Hematopoietic multipotent progenitor cell (in vitro differentiated cells): ENCODE results near the gene KRTAP5-8. TPM values are rescaled to one million over a fixed set of nuclear protein-coding genes. Genes with fewer than 3 reads are reported as not detected.
"Not testable (repeated sequence)": the region's sequence is repeated elsewhere in the genome, so short reads cannot be mapped to it uniquely, and the experiment has no call there.

Experiments
- DNase-seq, 3 donors: peaks; one replicate each; pipeline ENCODE4 v3.0.0-alpha.2; 2011 to 2015; ENCODE audit warnings: low read depth in 2 of 3, low spot score in 2 of 3
- small RNA-seq: library from RNA; depleted of rRNA; stranded (forward); fragments of <200 nt; gene quantifications from one replicate; pipeline ENCODE3, GENCODE V24; 2012
- total RNA-seq: library from RNA; depleted of rRNA; stranded (reverse); fragments of >200 nt; gene quantifications from one replicate; pipeline ENCODE4 v1.2.3, GENCODE V29; 2012

The KRTAP5-8 gene
- total RNA-seq, 1 donor = not detected

DNA sequence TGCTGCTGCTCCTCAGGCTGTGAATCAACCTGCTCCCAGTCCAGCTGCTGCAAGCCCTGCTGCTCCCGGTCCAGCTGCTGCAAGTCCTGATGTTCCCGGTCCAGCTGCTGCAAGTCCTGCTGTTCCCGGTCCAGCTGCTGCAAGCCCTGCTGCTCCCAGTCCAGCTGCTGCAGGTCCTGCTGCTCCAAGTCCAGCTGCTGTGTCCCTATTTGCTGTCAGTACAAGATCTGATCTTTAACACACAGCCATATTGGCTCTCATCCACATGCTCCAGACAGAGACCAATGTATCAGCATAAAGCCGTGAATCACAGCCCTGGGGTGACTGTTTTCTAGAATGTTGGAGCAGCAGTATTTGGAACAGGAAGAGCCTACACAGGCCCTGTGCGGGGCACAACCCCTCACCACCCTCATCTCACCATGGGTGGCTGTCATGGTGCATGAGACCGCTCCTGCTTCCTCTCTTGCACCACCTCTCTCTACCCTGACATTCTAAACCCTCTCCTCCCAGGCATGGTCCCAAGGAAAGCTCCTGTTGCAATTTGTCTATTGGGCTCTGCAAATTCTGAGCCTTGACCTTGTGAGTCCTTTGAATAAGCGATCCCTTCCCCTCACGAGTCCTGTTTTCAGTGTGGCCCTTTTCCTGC is 31.0 kb downstream of the KRTAP5-8 start:
- DNase-seq = no peak

DNA sequence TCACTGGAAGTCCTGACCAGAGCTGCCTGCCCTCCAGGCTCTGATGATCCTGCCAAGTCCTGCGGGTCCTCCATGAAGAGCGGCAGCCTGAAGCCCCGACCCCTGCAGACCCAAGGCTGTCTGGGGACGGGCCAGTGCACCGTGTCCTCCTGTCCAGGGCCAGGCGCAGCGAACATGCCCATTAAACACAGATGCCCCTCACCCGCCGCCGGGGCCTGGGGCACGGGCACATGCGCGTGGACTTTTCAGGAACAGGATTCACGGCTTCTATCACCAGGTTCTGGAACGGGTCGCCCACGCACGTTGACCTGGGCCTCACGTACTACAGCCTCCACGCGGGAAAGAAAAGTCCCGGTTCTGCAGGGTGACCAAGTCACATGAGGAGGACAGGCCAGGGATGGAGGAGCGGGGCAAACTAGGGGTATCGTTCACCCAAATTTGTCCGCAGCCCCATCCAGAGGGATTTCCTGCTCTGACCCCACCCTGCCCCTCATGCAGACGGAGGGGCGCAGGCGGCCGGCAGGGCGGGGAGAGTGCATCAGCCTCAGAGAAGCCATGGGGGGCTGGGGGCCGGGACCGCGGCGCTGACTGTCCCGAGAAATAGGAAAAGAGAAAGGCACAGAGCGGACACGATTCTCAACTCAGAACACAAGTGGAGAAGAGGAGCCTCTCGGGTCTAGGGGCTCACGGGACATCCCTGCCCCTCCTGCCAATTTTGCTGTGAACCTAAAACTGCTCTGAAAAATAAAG is 33.5 kb downstream of the KRTAP5-8 start:
- not testable (repeated sequence) for DNase-seq

DNA sequence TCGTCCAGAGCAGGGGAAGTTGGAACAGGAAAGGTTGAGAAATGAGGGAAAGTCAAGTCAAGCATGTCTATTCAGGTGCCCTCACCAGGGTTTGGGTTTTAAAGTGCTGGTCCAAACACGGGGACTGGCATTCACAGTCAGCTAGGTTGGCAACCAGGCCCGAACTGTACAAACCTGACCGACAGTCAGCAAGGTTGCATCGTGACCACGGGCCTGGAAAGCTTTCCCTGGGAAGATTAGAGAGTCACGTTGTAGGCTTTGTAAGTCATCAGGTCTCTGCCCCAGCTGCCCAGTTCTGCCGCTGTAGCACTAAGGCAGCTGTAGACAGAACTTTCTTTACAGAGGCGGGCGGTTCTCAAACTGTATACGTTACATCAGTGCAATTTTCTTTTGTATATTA is 35.0 kb downstream of the KRTAP5-8 start:
- no peak for DNase-seq

DNA sequence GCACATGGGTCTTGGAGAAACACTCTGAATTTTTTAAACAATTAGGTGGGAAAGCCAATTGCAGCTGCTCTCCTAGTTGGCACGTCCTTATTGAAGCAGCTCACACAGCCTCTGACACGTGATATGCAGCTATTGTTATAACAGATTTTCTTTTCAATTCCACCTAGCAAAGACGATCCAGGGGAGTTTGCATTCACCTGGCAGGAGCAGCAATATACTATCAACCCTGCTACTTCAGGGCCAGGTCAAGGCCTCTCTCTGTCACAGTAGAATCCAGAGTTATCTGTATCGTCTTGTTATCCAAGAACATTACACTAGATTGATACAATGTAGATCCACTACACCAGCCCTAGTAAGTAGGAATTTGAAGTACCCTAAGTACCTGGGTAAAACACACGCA is 36.6 kb downstream of the KRTAP5-8 start:
- DNase-seq = no peak

DNA sequence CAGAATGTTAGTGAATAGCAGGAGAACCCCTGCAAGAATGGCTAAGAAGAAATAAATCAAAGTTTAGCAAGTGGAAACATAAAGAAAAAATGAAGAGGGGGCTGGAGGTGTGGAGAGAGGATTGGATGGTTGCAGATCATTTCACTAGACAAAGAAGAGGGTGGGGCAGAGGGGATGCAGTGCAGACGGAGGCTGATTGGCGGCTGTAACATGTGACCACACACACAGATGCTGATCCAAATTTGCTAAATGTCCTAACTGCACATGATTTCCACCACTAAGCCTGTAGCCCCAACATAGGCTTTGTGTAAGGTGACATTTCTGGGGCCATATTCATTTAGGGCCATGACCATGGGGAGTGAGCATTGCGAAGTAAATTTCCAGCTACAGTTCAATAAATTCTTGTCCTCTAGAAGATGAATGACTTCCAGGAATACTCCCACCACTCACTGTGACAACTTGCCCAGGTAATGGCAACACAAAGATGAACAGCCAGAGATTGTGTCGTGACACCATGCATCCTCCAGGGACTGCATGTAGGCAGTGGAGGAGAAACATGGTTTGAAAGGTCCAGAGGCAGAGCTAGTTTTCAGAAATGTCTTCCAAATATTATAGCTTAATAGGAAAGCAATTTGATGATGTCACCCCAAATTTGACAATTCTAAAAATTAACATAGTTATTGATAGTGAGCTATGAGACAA is 38.0 kb downstream of the KRTAP5-8 start:
- no peak for DNase-seq

DNA sequence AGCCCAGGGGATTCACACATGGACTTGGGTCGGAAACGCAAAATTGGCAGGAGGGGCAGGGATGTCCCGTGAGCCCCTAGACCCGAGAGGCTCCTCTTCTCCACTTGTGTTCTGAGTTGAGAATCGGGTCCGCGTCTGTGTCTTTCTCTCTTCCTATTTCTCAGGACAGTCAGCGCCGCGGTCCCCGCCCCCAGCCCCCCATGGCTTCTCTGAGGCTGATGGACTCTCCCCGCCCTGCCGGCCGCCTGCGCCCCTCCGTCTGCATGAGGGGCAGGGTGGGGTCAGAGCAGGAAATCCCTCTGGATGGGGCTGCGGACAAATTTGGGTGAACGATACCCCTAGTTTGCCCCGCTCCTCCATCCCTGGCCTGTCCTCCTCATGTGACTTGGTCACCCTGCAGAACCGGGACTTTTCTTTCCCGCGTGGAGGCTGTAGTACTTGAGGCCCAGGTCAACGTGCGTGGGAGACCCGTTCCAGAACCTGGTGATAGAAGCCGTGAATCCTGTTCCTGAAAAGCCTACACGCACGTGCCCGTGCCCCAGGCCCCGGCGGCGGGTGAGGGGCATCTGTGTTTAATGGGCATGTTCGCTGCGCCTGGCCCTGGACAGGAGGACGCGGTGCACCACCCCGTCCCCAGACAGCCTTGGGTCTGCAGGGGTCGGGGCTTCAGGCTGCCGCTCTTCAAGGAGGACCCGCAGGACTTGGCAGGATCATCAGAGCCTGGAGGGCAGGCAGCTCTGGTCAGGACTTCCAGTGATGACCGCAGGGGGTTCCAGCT is 39.1 kb downstream of the KRTAP5-8 start:
- not testable (repeated sequence) for DNase-seq

DNA sequence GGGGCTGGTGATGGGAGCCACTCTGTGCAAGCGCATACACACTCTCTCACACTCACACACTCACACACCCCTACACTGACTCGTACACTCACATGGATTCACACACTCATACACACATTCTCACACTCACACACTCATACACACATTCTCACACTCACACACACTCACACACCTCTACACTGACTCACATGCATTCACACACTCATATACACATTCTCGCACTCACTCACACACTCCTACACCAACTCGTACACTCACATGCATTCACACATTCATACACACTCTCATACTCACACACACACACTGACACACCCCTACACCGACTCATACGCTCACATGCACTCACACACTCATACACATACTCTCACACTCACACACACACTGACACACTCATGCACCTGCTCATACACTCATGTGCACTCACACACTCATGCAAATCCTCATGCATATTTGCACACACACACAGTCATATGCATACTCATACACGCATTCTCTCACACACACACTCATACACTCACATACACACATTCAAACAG is 39.7 kb downstream of the KRTAP5-8 start:
- DNase-seq = no peak

DNA sequence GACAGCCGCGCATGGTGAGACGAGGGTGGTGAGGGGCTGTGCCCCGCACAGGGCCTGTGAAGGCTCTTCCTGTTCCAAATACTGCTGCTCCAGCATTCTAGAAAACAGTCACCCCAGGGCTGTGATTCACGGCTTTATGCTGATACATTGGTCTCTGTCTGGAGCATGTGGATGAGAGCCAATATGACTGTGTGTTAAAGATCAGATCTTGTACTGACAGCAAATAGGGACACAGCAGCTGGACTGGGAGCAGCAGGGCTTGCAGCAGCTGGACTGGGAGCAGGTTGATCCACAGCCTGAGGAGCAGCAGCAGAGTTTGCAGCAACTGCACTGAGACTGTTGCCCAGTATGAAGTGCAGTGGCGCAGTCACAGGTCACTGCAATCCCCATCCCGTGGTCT is 41.7 kb downstream of the KRTAP5-8 start:
- not testable (repeated sequence) for DNase-seq

DNA sequence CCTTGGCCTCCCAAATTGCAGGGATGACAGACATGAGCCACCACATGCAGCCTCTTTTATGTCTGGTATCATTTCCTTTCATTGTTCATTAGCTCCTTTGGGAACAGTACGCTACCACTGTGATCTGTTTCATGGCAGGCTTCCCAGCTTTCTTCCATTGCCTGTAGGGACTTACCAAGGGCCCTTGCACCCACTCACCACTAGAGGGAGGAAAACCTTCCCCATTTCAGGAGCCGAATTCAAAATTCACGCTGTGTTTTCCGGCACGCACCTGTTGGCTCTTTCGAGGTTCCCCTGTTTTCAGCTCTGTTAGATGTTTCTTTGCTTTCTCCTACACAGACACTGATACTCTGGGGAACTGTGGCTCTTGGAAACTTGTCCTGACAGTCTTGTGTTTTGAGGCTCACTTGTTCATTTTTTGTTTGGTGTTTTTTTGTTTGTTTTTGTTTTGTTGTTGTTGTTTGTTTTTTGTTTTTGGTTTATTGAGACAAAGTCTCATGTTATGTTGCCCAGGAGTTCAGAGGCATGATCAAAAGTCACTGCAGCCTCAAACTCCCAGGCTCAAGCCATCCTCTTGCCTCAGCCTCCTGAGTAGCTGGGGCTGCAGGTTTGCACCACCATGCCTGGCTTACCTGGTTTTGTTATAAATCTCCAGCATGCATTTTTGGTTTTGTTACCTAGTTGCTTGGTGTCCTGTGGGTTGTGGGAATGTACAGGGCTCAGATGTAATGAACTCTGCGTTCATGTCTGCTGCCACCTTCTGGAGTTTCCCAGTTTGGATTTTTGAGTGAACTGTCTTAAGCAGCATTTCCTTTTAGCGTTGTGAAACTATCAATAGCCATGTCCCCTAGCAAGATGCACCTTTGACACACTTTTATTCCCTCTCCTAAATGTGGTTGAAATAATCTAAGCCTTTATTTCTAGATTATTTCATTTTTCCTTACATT is 42.5 kb downstream of the KRTAP5-8 start:
- DNase-seq = peak in 2 of 3 donors; percentile 22 to 50

DNA sequence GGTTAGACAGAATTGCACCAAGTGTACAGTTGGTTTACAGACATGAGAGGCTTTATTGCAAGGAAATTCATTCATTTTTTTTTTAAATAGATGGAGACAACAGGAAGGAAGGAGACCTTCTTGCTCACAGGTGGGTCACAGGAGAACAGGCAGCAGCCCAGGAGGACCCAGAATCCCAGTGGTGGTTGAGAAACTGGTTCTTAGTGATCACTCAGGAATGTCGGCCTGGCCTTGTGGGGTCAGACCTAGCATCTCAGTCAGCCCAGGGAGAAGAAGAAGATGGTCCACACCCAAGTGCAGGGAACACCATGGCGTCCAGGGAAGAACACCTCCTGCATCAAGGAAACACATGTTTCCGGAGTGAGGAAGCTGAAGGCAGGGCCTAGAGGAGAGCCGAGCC is 44.0 kb downstream of the KRTAP5-8 start:
- no peak for DNase-seq

DNA sequence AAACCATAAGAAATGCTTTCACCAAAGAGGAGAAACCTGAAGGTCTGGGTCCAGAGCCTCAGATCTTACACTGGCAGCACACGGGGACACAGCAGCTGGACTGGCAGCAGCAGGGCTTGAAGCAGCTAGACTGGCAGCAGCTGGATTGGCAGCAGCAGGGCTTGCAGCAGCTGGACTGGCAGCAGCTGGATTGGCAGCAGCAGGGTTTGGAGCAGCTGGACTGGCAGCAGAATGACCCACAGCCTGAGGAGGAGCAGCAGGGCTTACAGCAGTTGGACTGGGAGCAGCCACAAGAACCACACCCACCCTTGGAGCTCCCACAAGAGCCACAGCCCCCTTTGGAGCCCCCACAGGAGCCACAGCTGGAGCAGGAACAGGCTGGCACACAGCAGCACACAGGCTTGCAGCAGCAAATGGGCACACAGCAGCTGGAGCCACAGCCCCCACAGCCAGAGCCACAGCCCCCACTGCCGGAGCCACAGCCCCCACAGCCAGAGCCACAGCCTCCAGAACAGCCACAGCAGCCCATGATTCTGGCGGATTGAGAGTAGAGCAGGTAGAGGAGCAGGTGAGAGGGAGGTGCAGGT is 44.6 kb downstream of the KRTAP5-8 start, which contains the start of gene KRTAP5-11:
Gene KRTAP5-11 (minus strand): TSS at position 567 of the 587 bp plus-strand sequence. CDS start 38 bp downstream, at position 529.
- DNase-seq = no peak

DNA sequence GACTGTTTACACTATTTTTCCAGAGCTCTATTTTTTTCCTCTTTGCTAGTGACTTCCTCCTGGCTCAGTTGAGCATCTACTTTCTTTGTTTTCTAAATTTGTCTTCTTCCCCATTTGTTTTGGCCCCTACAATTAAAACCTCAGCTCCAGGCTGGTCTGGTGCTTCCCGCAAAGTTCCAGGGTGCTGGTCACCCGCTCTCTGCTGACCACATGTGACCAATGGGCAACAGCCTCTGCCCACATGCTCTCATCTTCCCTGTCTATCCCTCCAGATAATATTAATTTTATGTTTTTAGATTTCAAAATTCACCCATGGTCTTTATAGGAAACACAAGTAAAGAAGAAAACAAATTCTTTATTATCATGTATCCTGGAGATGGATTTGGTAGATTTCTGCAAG is 45.1 kb downstream of the KRTAP5-8 start:
- not testable (repeated sequence) for DNase-seq

DNA sequence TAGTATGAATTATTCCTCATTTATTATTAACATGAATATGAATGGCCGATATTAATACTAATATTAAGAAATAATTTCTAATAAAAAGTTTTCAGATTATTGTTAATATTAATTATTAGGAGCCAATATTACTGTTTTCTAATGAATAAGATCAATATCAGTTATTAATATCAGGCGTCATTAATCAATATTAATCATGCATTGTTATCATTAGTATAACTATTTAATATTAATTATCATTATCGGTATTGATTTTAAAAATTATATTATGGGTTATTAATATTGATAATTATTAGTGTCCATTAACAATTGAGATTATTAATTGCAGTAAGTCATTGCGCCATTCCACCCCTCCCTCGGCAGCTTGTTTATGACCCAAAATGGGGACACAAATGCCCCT is 47.8 kb downstream of the KRTAP5-8 start:
- DNase-seq = not testable (repeated sequence)

DNA sequence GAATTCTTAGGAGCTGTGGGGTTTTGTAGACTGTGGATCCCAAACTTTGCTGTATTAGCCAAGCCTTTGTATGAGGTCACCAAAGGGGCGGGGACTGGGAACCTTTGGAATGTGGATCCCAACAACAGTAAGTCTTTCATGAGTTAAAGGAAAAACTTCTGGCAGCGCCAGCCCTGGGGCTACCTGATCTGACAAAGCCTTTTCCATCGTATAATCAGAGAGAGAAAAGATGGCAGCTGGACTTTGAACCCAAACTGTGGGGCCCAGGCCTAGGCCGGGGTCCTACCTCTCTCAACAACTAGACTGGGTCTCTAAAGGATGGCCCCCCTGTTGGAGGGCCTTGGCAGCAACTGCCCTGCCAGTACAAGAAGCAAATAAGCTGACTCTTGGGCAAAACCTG is 50.5 kb downstream of the KRTAP5-8 start:
- not testable (repeated sequence) for DNase-seq

Small RNA genes within 50 kb of the gene (small RNA-seq; reads per million reads assigned to genes)
- not detected for gene AP000867.1
- gene KRTAP5-14P = not detected

Other genes starting within 250 kb of the KRTAP5-8 start
- gene DHCR7, start 89.6 kb upstream of the KRTAP5-8 start, total RNA-seq = 40.9 TPM
- 130 TPM for gene NADSYN1, start 84.8 kb upstream of the KRTAP5-8 start, total RNA-seq
- gene KRTAP5-7, start 10.8 kb upstream of the KRTAP5-8 start, total RNA-seq = 0.27 TPM
- 0.27 TPM for gene KRTAP5-9, start 10.4 kb downstream of the KRTAP5-8 start, total RNA-seq
- not detected for gene KRTAP5-10, start 27.5 kb downstream of the KRTAP5-8 start, total RNA-seq
- gene KRTAP5-11, start 44.9 kb downstream of the KRTAP5-8 start, total RNA-seq = not detected